ENCODE data around the gene ARHGAP44.

Gene ARHGAP44

GRCh38 chr17:13030056-13030455 is 240.8 kb downstream of the ARHGAP44 start:
- no peak for DNase-seq

DNA sequence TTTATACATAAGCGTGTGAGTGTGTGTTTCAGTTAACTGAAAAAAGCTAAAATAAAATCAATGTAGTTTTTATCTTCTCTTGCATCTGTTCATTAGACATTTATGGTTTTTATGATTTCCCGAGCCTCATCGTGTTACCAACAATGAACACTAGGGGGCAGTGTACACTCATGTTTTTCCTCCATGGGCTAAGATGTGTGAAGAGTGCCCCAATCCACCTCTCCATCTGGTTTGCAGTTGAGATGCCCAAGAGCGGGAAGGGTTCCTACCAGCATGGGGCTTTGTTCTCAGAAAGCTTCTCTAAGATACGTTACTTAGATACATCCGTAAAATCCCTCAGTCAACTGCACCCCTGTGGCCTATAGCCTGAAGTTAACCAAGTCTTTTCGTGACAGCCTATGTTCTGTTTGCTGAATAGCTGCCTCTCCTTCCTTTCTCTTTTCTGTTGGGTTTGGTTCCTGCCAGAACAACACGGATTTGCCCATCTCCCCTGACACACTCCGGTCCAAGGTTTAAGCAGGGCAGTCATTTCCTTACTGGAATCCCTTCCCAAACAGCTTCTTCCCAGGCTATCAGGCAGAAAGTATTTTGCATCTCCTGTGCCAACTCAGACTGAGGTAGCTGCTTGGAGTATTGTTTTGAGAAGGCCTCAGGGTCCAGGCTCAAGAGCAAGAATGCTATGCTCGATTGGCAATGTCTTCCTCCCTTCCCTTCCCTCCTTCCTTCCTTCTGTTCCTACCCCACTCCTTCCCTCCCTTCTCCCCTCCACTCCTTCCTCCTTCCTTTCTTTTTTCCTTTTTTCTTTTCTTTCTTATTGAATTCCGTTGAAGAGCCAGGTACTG is 241.4 kb downstream of the ARHGAP44 start:
- DNase-seq, result peak; percentile 4 to 59 (median 6)

DNA sequence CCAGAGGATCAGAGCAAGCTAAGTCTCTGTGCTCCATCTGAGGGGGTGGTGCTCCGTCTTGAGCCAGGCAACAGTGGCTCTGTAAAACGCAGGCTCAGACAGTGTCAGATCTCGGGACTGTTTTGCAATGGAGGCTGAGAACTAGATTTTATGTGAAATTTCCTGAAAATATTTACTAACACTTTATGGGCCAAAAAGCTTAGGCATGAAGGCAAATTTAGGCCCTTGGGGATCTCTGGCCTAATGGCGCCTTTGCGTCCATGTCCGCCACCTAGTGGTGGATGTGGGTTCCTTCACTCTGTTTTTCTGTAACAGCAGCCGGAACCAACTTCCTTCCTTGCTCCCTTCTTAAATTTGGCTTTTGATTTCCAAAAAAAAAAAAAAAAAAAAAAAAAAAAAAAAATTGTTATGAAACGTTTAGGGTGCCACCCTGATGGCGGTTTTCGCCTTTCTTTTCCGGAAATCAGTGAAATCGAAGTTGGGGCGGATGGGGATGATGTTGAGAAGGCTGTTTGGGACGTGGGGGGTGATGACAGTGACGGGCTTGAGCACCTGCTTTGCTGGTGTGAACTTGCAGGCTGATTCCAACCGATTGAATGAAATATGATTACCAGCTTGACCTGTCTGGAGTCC is 242.5 kb downstream of the ARHGAP44 start:
- DNase-seq, result peak; percentile 6 to 28 (median 21)

- DNase-seq, result no peak
These were observed 246.1 kb downstream of the ARHGAP44 start for GRCh38 chr17:13035420-13035819.

DNA sequence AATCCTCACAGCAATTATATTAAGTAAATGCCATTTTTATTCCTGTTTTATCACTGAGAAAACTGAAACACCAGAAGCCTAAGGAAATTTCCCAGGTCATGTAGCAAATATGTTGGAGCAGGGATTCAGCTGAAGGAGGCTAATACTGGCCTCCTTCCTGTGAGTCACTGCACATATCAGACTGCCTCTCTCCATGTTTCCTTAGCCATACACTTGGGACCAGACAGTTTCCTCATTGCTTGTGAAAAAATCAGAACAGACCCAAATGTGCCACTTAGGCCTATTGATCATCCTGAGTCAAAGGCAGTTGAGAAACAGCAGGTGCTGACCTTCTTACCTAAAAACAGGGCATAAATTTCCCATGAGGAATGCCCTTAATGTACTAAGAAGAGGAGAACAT is 247.5 kb downstream of the ARHGAP44 start:
- DNase-seq, result no peak

DNA sequence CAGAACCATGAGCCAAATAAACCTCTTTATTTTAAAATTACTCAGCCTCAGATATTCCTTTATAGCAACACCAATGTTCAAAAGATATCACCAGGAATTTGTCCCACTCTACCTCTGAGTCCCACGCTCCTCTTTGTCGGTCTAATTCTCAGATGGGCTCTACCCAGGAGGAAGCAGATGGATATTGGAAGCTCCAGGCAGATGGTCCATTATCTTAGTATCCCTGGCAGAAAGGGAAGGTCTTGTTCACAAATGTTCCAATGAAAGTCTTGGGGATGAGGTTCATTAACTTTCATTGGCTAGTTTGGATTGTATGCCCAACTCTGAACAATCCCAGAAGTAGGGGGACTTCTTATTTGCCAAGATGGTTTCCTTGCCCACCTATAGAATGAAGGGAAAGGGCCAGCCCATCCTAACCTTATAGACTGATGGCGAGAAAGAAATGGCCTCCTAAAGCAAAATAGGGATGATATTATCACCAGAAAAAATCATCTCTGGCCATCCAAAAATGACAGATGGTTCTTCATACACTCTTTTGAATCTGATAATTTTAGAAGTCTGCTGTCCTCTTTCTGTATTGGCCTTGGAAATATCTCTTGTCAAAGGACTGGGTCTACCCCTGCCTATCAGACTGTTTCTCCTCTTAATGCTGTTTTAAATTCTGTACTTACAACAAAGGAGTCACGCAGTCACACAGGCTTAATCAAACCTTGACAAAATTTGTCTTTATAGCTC is 249.8 kb downstream of the ARHGAP44 start:
- DNase-seq, result no peak

Measured in NCI-H1417 (cell line).